Smooth muscle cell (in vitro differentiated cells): ENCODE measurements around the gene HOXC11. TPM values are rescaled to one million over a fixed set of nuclear protein-coding genes. Genes with fewer than 3 reads are reported as not detected.

Experiments
- DNase-seq: peaks from one replicate; lab custom pipeline; 2025; ENCODE audit not compliant: unreplicated experiment; lab: John Stamatoyannopoulos, UW
- H2AFZ ChIP-seq: fragments of 200-600 bp; sonication (generic); 2 replicates; pipeline ENCODE4 v1.6.0; 2016; ENCODE audit warnings: antibody characterized with exemption, low read depth, mild to moderate bottlenecking
- H3F3A ChIP-seq: fragments of 200-600 bp; sonication (generic); 2 replicates; pipeline ENCODE4 v1.6.0; 2017; ENCODE audit warnings: antibody characterized with exemption, low read depth
- H3K27ac ChIP-seq: fragments of 200-600 bp; sonication (generic); 2 replicates; pipeline ENCODE4 v1.5.1; 2016; ENCODE audit warnings: low read depth, mild to moderate bottlenecking
- H3K27me3 ChIP-seq: fragments of 200-600 bp; sonication (generic); 2 replicates; pipeline ENCODE4 v1.6.1; 2016; ENCODE audit warnings: low read depth, mild to moderate bottlenecking
- H3K36me3 ChIP-seq: fragments of 200-600 bp; sonication (generic); 2 replicates; pipeline ENCODE4 v1.5.1; 2016; ENCODE audit warnings: low read depth
- H3K4me1 ChIP-seq: fragments of 200-600 bp; sonication (generic); 2 replicates; pipeline ENCODE4 v1.5.1; 2016; ENCODE audit warnings: low read depth
- H3K4me2 ChIP-seq: fragments of 200-600 bp; sonication (generic); 2 replicates; pipeline ENCODE4 v1.6.0; 2016; ENCODE audit warnings: mild to moderate bottlenecking
- H3K4me3 ChIP-seq: fragments of 200-600 bp; sonication (generic); 2 replicates; pipeline ENCODE4 v1.5.1; 2016; ENCODE audit warnings: mild to moderate bottlenecking
- H3K79me2 ChIP-seq: fragments of 200-600 bp; sonication (generic); 2 replicates; pipeline ENCODE4 v1.6.0; 2016; ENCODE audit warnings: low read depth, mild to moderate bottlenecking
- H3K9ac ChIP-seq: fragments of 200-600 bp; sonication (generic); 2 replicates; pipeline ENCODE4 v1.6.0; 2016; ENCODE audit warnings: low read depth
- H3K9me3 ChIP-seq: fragments of 200-600 bp; sonication (generic); replicated peaks from 2 replicates; pipeline ENCODE4 v1.5.1; 2016; ENCODE audit warnings: low read depth
- H4K20me1 ChIP-seq: fragments of 200-600 bp; sonication (generic); 2 replicates; pipeline ENCODE4 v1.6.0; 2016; ENCODE audit warnings: low read depth
- CTCF ChIP-seq: fragments of 200-600 bp; sonication (generic); IDR thresholded peaks from 2 replicates; pipeline ENCODE4 v1.5.1; 2017; ENCODE audit warnings: borderline replicate concordance, mild to moderate bottlenecking, antibody characterized with exemption; ENCODE audit not compliant: insufficient read depth, poor library complexity, severe bottlenecking
- WGBS: methylation state at CpG from one replicate; pipeline ENCODE4 v1.1.7; 2016; ENCODE audit warnings: low lambda C conversion rate; 5-methylcytosine and 5-hydroxymethylcytosine counted together
- microRNA counts: library from miRNA; unstranded; fragments of <30 nt; microRNA quantifications from one replicate; lab custom pipeline; 2016
- microRNA-seq: library from miRNA; unstranded; fragments of <30 nt; microRNA quantifications from one replicate; pipeline ENCODE4, GENCODE V29; 2016; ENCODE audit warnings: borderline number of aligned reads
- polyA plus RNA-seq: library from polyadenylated mRNA; unstranded; fragments of >200 nt; fragmentation: Nextera tagmentation; extraction: Ambion mirVana; gene quantifications from 2 replicates; pipeline ENCODE4 v1.2.1, GENCODE V29; 2016
- small RNA-seq: library from RNA; depleted of rRNA; stranded (forward); fragments of <200 nt; gene quantifications from one replicate; pipeline ENCODE3, GENCODE V24; 2014
- total RNA-seq: library from RNA; depleted of rRNA; stranded (reverse); fragments of >200 nt; gene quantifications from 2 replicates; pipeline ENCODE4 v1.2.3, GENCODE V29; 2014

Gene HOXC11
- total and polyA plus RNA-seq, 2 experiments from 2014 or later: 0.23 to 0.27 TPM

- Histone ChIP-seq H3K9ac (no peak overlapping the region), H3K9me3 (no peaks in the 10 kb centered on the region), H3K27me3 (peaks cover 99% of the 10 kb centered on the region), H3F3A (no peaks in the 10 kb centered on the region), H3K79me2 (peaks cover 36% of the 10 kb centered on the region), H3K4me2 (peak overlapping the region; percentile 33), H3K4me1 (peaks cover 14% of the 10 kb centered on the region), H3K36me3 (no peaks in the 10 kb centered on the region), H4K20me1 (no peaks in the 10 kb centered on the region), H3K4me3 (no peak overlapping the region), H2AFZ (no peak overlapping the region), H3K27ac (peak overlapping the region; percentile 40)
- TF ChIP-seq CTCF: no peak
- no peak for DNase-seq
- 31% methylated on average over 21 of the region's 22 CpGs for WGBS
Measured at GRCh38 chr12:54026640-54027441, 53.9 kb downstream of the HOXC11 start.

MicroRNAs within 50 kb of the gene (microRNA counts, 767-probe panel; counts per million panel counts)
- microRNA hsa-miR-196a-5p (lab: Ali Mortazavi, UCI): 4,586 counts per million, percentile 19 among the panel's probes with 10 or more counts

Small RNA genes lying within 50 kb of the gene (microRNA-seq; reads per million reads assigned to microRNA genes)
- gene MIR196A2: 355 reads per million, percentile 71 among the genes with 10 or more reads in this experiment

Small RNA genes lying within 50 kb of the gene (small RNA-seq; reads per million reads assigned to genes)
- not detected for gene AC012531.3
- not detected for gene AC012531.4
- gene MIR196A2: 8.5 reads per million, percentile 75 among the genes with 10 or more reads in this experiment
- not detected for gene RF01905
- gene RF01906: not detected

Other genes starting within 250 kb of the HOXC11 start
- 52.0 and 56.6 TPM in 2 replicates for gene CALCOCO1, start 245.7 kb upstream of the HOXC11 start, total RNA-seq
- gene CALCOCO1, start 245.7 kb upstream of the HOXC11 start, polyA plus RNA-seq: 46.5 and 59.5 TPM in 2 replicates
- gene CISTR, start 221.1 kb upstream of the HOXC11 start, total RNA-seq: not detected in 2 replicates
- not detected in 2 replicates for gene CISTR, start 221.1 kb upstream of the HOXC11 start, polyA plus RNA-seq
- gene HOXC13, start 34.3 kb upstream of the HOXC11 start, total RNA-seq: 2.4 and 3.6 TPM in 2 replicates
- 2.2 and 5.0 TPM in 2 replicates for gene HOXC13, start 34.3 kb upstream of the HOXC11 start, polyA plus RNA-seq
- gene HOXC12, start 18.2 kb upstream of the HOXC11 start, total RNA-seq: not detected in 2 replicates
- 0.32 TPM in 1 of 2 replicates, not detected in the other for gene HOXC12, start 18.2 kb upstream of the HOXC11 start, polyA plus RNA-seq
- not detected in 2 replicates for gene HOTAIR, start 1.8 kb downstream of the HOXC11 start, total RNA-seq
- 0.43 and 0.51 TPM in 2 replicates for gene HOTAIR, start 1.8 kb downstream of the HOXC11 start, polyA plus RNA-seq
- not detected in 2 replicates for gene HOXC10, start 12.0 kb downstream of the HOXC11 start, total RNA-seq
- 0.66 and 0.67 TPM in 2 replicates for gene HOXC10, start 12.0 kb downstream of the HOXC11 start, polyA plus RNA-seq
- 0.54 and 1.2 TPM in 2 replicates for gene HOXC9, start 27.0 kb downstream of the HOXC11 start, total RNA-seq
- 2.5 and 2.7 TPM in 2 replicates for gene HOXC9, start 27.0 kb downstream of the HOXC11 start, polyA plus RNA-seq
- 1.4 and 1.6 TPM in 2 replicates for gene HOXC8, start 35.9 kb downstream of the HOXC11 start, total RNA-seq
- 3.8 and 4.4 TPM in 2 replicates for gene HOXC8, start 35.9 kb downstream of the HOXC11 start, polyA plus RNA-seq
- 3.0 and 3.1 TPM in 2 replicates for gene HOXC6, start 55.3 kb downstream of the HOXC11 start, total RNA-seq
- gene HOXC6, start 55.3 kb downstream of the HOXC11 start, polyA plus RNA-seq: 8.3 and 12.3 TPM in 2 replicates
- gene HOXC5, start 59.9 kb downstream of the HOXC11 start, total RNA-seq: 1.3 TPM in 1 of 2 replicates, not detected in the other
- 0.54 TPM in 1 of 2 replicates, not detected in the other for gene HOXC5, start 59.9 kb downstream of the HOXC11 start, polyA plus RNA-seq
- 0.49 TPM in 2 replicates for gene HOXC4, start 80.7 kb downstream of the HOXC11 start, total RNA-seq
- gene HOXC4, start 80.7 kb downstream of the HOXC11 start, polyA plus RNA-seq: 1.2 and 1.9 TPM in 2 replicates
- gene SMUG1, start 215.9 kb downstream of the HOXC11 start, total RNA-seq: 36.7 and 39.4 TPM in 2 replicates
- 40.5 and 49.2 TPM in 2 replicates for gene SMUG1, start 215.9 kb downstream of the HOXC11 start, polyA plus RNA-seq